ENCODE measurements around the gene ITPKB.

DNA sequence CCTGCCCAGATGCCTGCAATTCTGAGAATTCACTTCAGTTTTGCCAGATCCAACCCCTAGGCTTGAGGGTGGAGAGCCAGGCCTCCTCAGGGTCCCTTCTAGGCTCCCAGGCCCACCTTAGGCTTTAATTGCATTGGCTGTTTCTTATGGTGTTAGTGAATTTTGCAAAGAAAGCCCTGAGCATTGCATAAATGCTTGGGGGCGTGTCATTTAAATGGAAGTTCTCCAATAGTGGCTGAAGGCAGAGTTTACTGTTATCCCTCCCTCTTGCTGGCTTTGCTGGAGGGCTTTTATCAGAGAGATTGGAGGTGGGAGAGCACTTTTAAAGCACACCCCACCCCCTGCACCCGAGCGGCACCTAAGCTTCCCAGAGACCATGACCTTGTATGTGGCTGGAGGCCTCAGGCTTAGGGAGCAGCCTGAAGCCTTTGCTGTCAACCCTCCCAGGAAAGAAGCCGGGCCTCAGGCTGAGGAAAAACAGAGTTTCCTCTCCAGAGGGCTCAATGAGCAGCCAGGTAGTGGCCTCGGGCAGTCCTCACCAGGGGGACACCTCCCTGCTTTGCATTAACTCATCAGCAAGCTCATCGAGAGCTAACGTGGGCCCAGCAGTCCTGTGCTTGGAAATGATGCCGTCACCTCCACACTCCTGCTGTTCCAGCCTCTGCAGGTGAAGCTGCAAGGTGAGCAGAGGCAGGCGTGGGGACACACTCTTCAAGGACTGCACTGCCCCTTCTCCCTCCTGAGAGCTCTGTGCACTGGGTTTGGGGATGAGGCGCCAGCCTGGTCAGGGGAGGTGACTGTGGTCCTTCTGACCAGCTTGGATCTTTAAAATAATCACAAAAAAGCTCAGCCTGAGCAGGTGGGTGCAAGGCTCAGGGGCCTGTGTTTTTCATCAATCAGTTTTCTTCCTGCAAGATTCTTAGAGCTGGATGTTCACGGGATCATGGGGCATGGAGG lies 132.5 kb downstream of the ITPKB start:
- TF ChIP-seq POLR2AphosphoS5 (IDR thresholded peaks at IDR 0.05; ENCODE audit: low read depth, low read length) (no peak), POLR2A (IDR thresholded peaks at IDR 0.05; ENCODE audit: low read depth, low read length) (no peak), PAX5 (IDR thresholded peaks at IDR 0.05; ENCODE audit: insufficient read depth, low read length, severe bottlenecking) (no peak), TAF1 (IDR thresholded peaks at IDR 0.05; ENCODE audit: low read depth, low read length) (no peak)

Data from GM12891 (cell line).